Activated B cell treated with CpG ODN at 0.5 μM for 24 hours (primary cell): ENCODE results near the gene BBLN. TPM values are rescaled to one million over a fixed set of nuclear protein-coding genes. Genes with fewer than 3 reads are reported as not detected.
A peak's percentile ranks its signal among the peaks of the same experiment; 100 is the strongest.

ENCODE experiments used
- ATAC-seq: fragments of 200-7000 bp; cut with Tn5 transposase; one replicate; pipeline ENCODE4 v1.10.0; 2021; ENCODE audit warnings: low read depth, mild to moderate bottlenecking, moderate library complexity
- CTCF ChIA-PET: fragments of 350-600 bp; sonication (Branson Sonifier 250); formaldehyde crosslinking; loops from one replicate; lab custom pipeline; 2021; ENCODE audit warnings: antibody characterized with exemption; lab: Charles Lee
- POLR2A ChIA-PET: fragments of 350-600 bp; sonication (Branson Sonifier 250); formaldehyde crosslinking; loops from one replicate; lab custom pipeline; 2021; ENCODE audit warnings: antibody characterized with exemption; lab: Charles Lee
- DNase-seq: peaks from one replicate; pipeline ENCODE4 v3.0.0; 2022
- H3K27ac Mint-ChIP-seq: one replicate; pipeline ENCODE4 v1.8.0; 2020; ENCODE audit warnings: mixed read lengths
- H3K27me3 Mint-ChIP-seq: one replicate; pipeline ENCODE4 v1.8.0; 2021; ENCODE audit warnings: mixed read lengths
- H3K36me3 Mint-ChIP-seq: one replicate; pipeline ENCODE4 v1.8.0; 2021; ENCODE audit warnings: low read depth, mixed read lengths
- H3K4me1 Mint-ChIP-seq: one replicate; pipeline ENCODE4 v1.8.0; 2021; ENCODE audit warnings: mixed read lengths
- H3K4me3 Mint-ChIP-seq: one replicate; pipeline ENCODE4 v1.8.0; 2020; ENCODE audit warnings: mild to moderate bottlenecking, mixed read lengths
- H3K9me3 Mint-ChIP-seq: one replicate; pipeline ENCODE4 v1.8.0; 2020; ENCODE audit warnings: mixed read lengths
- intact Hi-C: fragments of 100-400 bp; cut with micrococcal nuclease; formaldehyde crosslinking; loops from one replicate; pipeline ENCODE4 v1.15.1; 2024
- total RNA-seq: library from RNA; stranded (reverse); gene quantifications from 2 replicates; pipeline ENCODE4 v1.2.3, GENCODE V29; 2022
- TF ChIP-seq, protein P1 (sequence below): fragments of 200-600 bp; IDR thresholded peaks from one replicate; pipeline ENCODE4 v1.8.0; 2022; ENCODE audit warnings: antibody characterized with exemption, mild to moderate bottlenecking

The BBLN gene
- total RNA-seq, 1 donor from 2014 or later, result 47.7 TPM

DNA sequence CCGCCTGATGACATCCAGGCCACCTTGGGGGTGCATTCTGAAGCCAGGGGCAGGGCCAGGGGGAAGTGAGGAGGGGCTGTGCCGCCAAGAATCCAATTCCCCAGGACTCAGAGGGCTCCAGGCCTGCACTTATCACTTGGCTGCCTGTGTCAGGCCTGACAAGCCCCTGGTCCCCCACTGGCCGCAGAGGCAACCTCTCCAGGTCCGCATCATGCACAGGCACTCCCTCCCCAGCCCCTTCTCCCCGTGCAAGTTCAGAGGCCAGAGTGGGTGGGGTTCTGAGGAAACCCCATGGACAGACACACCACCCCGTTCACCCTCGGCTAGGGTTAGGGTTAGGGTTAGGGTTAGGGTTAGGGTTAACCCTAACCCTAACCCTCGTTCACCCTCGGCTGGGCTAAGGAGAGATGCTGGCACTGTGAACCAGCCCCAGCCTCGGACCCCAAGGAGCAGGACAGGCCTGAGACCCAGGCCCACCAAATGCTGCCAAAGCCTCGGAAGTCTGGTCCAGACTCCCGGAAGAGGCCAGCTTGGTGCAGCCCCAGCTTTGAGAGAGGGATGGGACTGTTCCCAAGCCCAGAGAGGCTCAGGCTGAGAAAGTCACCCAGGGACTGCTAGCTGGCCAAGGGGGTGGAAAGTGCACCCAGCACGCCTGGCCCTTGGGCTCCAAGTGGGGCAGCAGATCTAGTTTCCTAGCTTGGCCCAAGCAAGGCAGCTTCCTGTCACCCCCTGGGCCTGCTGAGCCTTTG is 5.9 kb upstream of the BBLN start:
- TF ChIP-seq, protein P1, sequence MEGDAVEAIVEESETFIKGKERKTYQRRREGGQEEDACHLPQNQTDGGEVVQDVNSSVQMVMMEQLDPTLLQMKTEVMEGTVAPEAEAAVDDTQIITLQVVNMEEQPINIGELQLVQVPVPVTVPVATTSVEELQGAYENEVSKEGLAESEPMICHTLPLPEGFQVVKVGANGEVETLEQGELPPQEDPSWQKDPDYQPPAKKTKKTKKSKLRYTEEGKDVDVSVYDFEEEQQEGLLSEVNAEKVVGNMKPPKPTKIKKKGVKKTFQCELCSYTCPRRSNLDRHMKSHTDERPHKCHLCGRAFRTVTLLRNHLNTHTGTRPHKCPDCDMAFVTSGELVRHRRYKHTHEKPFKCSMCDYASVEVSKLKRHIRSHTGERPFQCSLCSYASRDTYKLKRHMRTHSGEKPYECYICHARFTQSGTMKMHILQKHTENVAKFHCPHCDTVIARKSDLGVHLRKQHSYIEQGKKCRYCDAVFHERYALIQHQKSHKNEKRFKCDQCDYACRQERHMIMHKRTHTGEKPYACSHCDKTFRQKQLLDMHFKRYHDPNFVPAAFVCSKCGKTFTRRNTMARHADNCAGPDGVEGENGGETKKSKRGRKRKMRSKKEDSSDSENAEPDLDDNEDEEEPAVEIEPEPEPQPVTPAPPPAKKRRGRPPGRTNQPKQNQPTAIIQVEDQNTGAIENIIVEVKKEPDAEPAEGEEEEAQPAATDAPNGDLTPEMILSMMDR, result no peak
- no peaks in the 10 kb centered on the region for H3K4me1 Mint-ChIP-seq

DNA sequence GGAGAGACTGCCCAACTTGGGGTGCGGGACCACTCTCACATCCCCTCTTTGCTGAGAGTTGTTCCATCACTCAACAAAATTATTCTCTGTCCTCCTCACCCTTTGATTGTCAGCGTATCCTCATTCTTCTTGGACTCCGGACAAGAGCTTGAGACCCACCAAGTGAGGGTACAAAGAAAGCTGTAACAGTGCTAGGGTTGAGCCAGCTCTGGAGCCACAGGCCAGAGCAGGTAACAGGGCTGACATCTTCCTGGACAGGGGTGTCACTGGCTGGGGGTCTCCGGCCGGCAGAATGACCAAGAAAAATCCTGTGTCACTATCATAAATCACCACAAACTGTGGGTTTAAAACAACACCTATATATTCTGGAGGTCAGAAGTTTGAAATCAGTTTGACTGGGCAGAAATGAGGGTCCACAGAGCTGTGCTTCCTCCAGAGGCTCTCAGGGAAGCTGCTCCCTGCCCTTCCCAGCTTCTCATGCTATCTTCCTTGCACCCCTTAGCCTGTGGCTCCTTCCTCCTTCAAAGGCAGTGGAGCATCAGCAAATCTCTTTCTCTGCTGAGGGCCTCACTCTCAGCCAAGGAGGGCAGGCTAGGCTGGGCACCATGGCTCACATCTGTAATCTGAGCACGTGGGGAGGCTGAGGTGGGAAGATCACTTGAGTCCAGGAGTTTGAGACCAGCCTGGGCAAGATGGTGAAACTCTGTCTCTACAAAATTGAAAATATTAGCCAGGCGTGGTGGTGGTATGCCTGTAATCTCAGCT is 4.1 kb upstream of the BBLN start:
- Mint-ChIP-seq H3K4me1 (peaks cover 6% of the 10 kb centered on the region), H3K27ac (peak overlapping the region; percentile 16), H3K36me3 (no peaks in the 10 kb centered on the region), H3K9me3 (no peaks in the 10 kb centered on the region), H3K4me3 (no peak overlapping the region), H3K27me3 (peaks cover 2% of the 10 kb centered on the region)
- ATAC-seq (no peak), DNase-seq (no peak)
- ChIA-PET POLR2A (no interaction called here), CTCF (interaction anchor here (0.5 to 1.8 kb wide), 2 partner anchors 38 to 438 kb away, joined by 3 to 4 read pairs; no protein-coding TSS in a partner anchor)
- intact Hi-C loops, result no loop called here
- TF ChIP-seq, protein P1, result no peak

More for the DNA sequence above, 5.9 kb upstream of the BBLN start:
- intact Hi-C loops, result no loop called here
- POLR2A ChIA-PET, result no interaction called here
- Mint-ChIP-seq H3K27ac (no peak overlapping the region), H3K36me3 (no peaks in the 10 kb centered on the region), H3K4me3 (no peak overlapping the region), H3K9me3 (no peaks in the 10 kb centered on the region), H3K27me3 (peaks cover 3% of the 10 kb centered on the region)
- ATAC-seq (no peak), DNase-seq (no peak)
- CTCF ChIA-PET, result no interaction called here

DNA sequence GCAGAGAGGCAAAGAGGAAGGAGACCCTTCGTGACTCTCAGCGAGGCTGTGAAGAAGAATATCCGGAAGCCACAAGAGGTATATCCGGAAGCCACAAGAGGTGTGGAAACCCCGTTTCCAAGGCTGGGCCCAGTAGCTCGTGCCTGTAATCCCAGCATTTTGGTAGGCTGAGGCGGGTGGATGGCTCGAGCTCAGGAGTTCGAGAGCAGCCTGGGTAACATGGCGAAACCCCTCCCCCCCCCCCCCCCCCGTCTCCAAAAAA is 612 bp upstream of the BBLN start:
- ATAC-seq (peak; percentile 13), DNase-seq (peak; percentile 32)
- Mint-ChIP-seq H3K27ac (peak overlapping the region; percentile 81), H3K4me1 (peaks cover 13% of the 10 kb centered on the region), H3K27me3 (no peaks in the 10 kb centered on the region), H3K9me3 (no peaks in the 10 kb centered on the region), H3K36me3 (peaks cover 13% of the 10 kb centered on the region), H3K4me3 (peak overlapping the region; percentile 81)
- intact Hi-C loops, result no loop called here
- TF ChIP-seq, protein P1, result no peak
- ChIA-PET POLR2A (interaction anchor here (0.5 to 3.1 kb wide), 13 partner anchors 19 to 1797 kb away, joined by 3 to 20 read pairs (median 4); partner anchors contain the start of genes CIZ1, GOLGA2 and SWI5), CTCF (no interaction called here)

DNA sequence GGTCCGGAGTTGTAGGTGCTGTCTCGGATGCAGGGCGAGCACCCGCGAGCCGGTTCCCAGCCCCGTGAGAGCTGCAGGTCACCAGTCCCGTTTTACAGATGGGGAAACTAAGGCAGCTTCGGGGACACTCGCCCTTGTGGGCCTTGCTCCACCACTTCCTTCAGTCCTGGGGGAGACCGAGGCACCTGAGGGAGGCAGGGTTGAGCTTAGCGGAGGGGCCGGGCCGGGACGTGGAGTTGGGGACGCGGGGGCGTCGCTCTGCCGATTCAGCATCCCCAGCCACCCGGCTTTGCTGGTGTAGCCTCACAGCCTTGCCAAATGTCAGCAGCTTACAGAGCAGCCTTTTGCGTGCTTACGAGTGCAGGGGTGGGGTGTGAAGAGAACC is 530 bp downstream of the BBLN start:
- TF ChIP-seq, protein P1, result no peak
- H3K9me3 Mint-ChIP-seq, result no peaks in the 10 kb centered on the region
- intact Hi-C loops, result loop anchor here (1.0 kb wide), 4 partner anchors 31 to 116 kb away; partner anchors contain the start of genes CIZ1, GOLGA2 and SWI5
- H3K27me3 Mint-ChIP-seq, result no peaks in the 10 kb centered on the region
- ChIA-PET POLR2A (interaction anchor here (0.5 to 3.1 kb wide), 9 partner anchors 27 to 244 kb away, joined by 3 to 20 read pairs (median 5); partner anchors contain the start of genes CIZ1, GOLGA2 and SWI5), CTCF (no interaction called here)
- DNase-seq, result no peak
- peaks cover 17% of the 10 kb centered on the region for H3K36me3 Mint-ChIP-seq
- H3K27ac Mint-ChIP-seq, result peak overlapping the region; percentile 46
- H3K4me1 Mint-ChIP-seq, result peaks cover 13% of the 10 kb centered on the region
- peak overlapping the region; percentile 81 for H3K4me3 Mint-ChIP-seq
- ATAC-seq, result no peak
